HCT116 (cell line): ENCODE measurements around the gene ALK. TPM values are rescaled to one million over a fixed set of nuclear protein-coding genes. Genes with fewer than 3 reads are reported as not detected.

Source experiments
- ATAC-seq: fragments of 200-7000 bp; cut with Tn5 transposase; 2 replicates; pipeline ENCODE4 v1.9.1; 2020; ENCODE audit warnings: mild to moderate bottlenecking, moderate library complexity
- BruUV-seq: library from RNA; stranded (reverse); fragments of 400-500 nt; replicated peaks from 2 replicates; lab custom pipeline; 2021; lab: Mats Ljungman, UMichigan
- CTCF ChIA-PET: fragments of 300-600 bp; sonication (Branson Sonifier 250); formaldehyde crosslinking; loops from one replicate; lab custom pipeline; 2021; ENCODE audit warnings: antibody characterized with exemption; lab: Charles Lee
- POLR2A ChIA-PET: fragments of 300-600, 350-600 bp; sonication (Branson Sonifier 250); formaldehyde crosslinking; loops from one replicate; lab custom pipeline; 2021; ENCODE audit warnings: antibody characterized with exemption; lab: Charles Lee
- RAD21 ChIA-PET, 2 experiments: fragments of 300-600 bp; sonication (Branson Sonifier 250); formaldehyde crosslinking; loops; one replicate each; lab custom pipeline; 2023; ENCODE audit warnings: low total read pairs in 2 of 2; ENCODE audit not compliant: uncharacterized antibody in 2 of 2, unreplicated experiment in 2 of 2, low non-redundant PET in 1 of 2; lab: Charles Lee
- DNase-seq: peaks from one replicate; pipeline ENCODE4 v3.0.0-alpha.2; 2010; ENCODE audit warnings: low read depth, low spot score
- H2AFZ ChIP-seq: fragments of 200-600 bp; shearing (Covaris generic), sonication (generic); 2 replicates; pipeline ENCODE4 v1.6.1; 2017; ENCODE audit warnings: low read depth, mixed run types, mixed read lengths, antibody characterized with exemption, low read length; ENCODE audit not compliant: poor library complexity, severe bottlenecking
- H3K27ac ChIP-seq: 2 replicates; pipeline ENCODE4 v1.5.1; 2012; ENCODE audit warnings: low read depth, low read length
- H3K27me3 ChIP-seq: fragments of 200-600 bp; sonication (generic); 2 replicates; pipeline ENCODE4 v1.6.1; 2016; ENCODE audit warnings: mixed run types, low read length, mixed read lengths; ENCODE audit not compliant: insufficient read depth
- H3K36me3 ChIP-seq, 2 experiments: fragments of 200-500 bp in 1 of 2; fragments of 200-600 bp in 1 of 2; sonication (Bioruptor generic) in 1 of 2; sonication (generic) in 1 of 2; 2 replicates each; pipeline versions ENCODE4 v1.5.1 to v1.6.1; 2014 to 2016; ENCODE audit warnings: low read length in 2 of 2, inconsistent platforms in 1 of 2, mixed read lengths in 1 of 2, mixed run types in 1 of 2; ENCODE audit not compliant: insufficient read depth in 2 of 2, control insufficient read depth in 1 of 2
- H3K4me1 ChIP-seq, 2 experiments: fragments of 200-600 bp in 1 of 2; sonication (generic) in 1 of 2; 2 replicates each; pipeline versions ENCODE4 v1.5.1 to v1.6.1; 2012 to 2017; ENCODE audit warnings: low read length in 2 of 2, inconsistent platforms in 1 of 2, mild to moderate bottlenecking in 1 of 2, mixed read lengths in 1 of 2, mixed run types in 1 of 2, moderate library complexity in 1 of 2; ENCODE audit not compliant: insufficient read depth in 2 of 2, control insufficient read depth in 1 of 2
- H3K4me2 ChIP-seq: fragments of 200-600 bp; sonication (generic); 2 replicates; pipeline ENCODE4 v1.6.1; 2017; ENCODE audit warnings: mixed run types, low read length, mixed read lengths
- H3K4me3 ChIP-seq, 2 experiments: fragments of 200-600 bp in 1 of 2; sonication (generic) in 1 of 2; replicated peaks in 1 of 2; 2 replicates each; pipeline ENCODE4 v1.5.1; 2011 to 2016; ENCODE audit warnings: low read length in 2 of 2, control low read depth in 1 of 2, low read depth in 1 of 2, mild to moderate bottlenecking in 1 of 2, mixed read lengths in 1 of 2, mixed run types in 1 of 2
- H3K79me2 ChIP-seq: fragments of 200-600 bp; sonication (generic); 2 replicates; pipeline ENCODE4 v1.6.1; 2017; ENCODE audit warnings: mild to moderate bottlenecking, mixed run types, low read length, moderate library complexity, mixed read lengths; ENCODE audit not compliant: insufficient read depth
- H3K9ac ChIP-seq: fragments of 200-600 bp; sonication (generic); 2 replicates; pipeline ENCODE4 v1.6.1; 2016; ENCODE audit warnings: low read length, mixed read lengths
- H3K9me2 ChIP-seq: fragments of 200-600 bp; sonication (generic), shearing (Covaris generic); 2 replicates; pipeline ENCODE4 v1.6.1; 2017; ENCODE audit warnings: mixed run types, mild to moderate bottlenecking, moderate library complexity; ENCODE audit not compliant: insufficient read depth
- H3K9me3 ChIP-seq, 2 experiments: fragments of 200-500 bp in 1 of 2; fragments of 200-600 bp in 1 of 2; sonication (Bioruptor generic) in 1 of 2; sonication (generic) in 1 of 2; 2 replicates each; pipeline ENCODE4 v1.6.1; 2014 to 2017; ENCODE audit warnings: low read length in 2 of 2, mixed read lengths in 2 of 2, inconsistent platforms in 1 of 2, low read depth in 1 of 2, mild to moderate bottlenecking in 1 of 2, mixed run types in 1 of 2, moderate library complexity in 1 of 2; ENCODE audit not compliant: control insufficient read depth in 1 of 2, insufficient read depth in 1 of 2
- H4K20me1 ChIP-seq: fragments of 200-600 bp; sonication (generic), shearing (Covaris generic); 2 replicates; pipeline ENCODE4 v1.6.1; 2017; ENCODE audit warnings: mixed run types, mild to moderate bottlenecking, moderate library complexity; ENCODE audit not compliant: insufficient read depth
- CBX3 ChIP-seq: IDR thresholded peaks from 2 replicates; pipeline ENCODE4 v1.6.1; 2012; ENCODE audit warnings: low read depth
- CEBPB ChIP-seq: IDR thresholded peaks from 2 replicates; pipeline ENCODE4 v1.6.1; 2012; ENCODE audit warnings: low read depth
- EGR1 ChIP-seq: IDR thresholded peaks from 2 replicates; pipeline ENCODE4 v1.6.1; 2012; ENCODE audit warnings: low read depth
- ELF1 ChIP-seq: IDR thresholded peaks from 2 replicates; pipeline ENCODE4 v1.6.1; 2012; ENCODE audit warnings: low read depth, borderline replicate concordance
- EZH2 ChIP-seq: fragments of 200-600 bp; sonication (generic); IDR thresholded peaks from 2 replicates; pipeline ENCODE4 v1.6.1; 2017; ENCODE audit warnings: antibody characterized with exemption, mixed run types
- EZH2phosphoT487 ChIP-seq: fragments of 200-600 bp; IDR thresholded peaks from 2 replicates; pipeline ENCODE4 v1.6.1; 2018; ENCODE audit warnings: antibody characterized with exemption, borderline replicate concordance
- FOSL1 ChIP-seq: IDR thresholded peaks from 2 replicates; pipeline ENCODE4 v1.6.1; 2012; ENCODE audit warnings: low read depth
- POLR2A ChIP-seq: IDR thresholded peaks from 2 replicates; pipeline ENCODE4 v1.7.0; 2011; ENCODE audit warnings: borderline replicate concordance; ENCODE audit not compliant: insufficient read depth, insufficient read length; ENCODE audit errors: extremely low read depth
- POLR2AphosphoS5 ChIP-seq: IDR thresholded peaks from 2 replicates; pipeline ENCODE4 v1.6.1; 2011; ENCODE audit warnings: mild to moderate bottlenecking, low read depth, low read length, moderate library complexity
- RAD21 ChIP-seq: IDR thresholded peaks from 2 replicates; pipeline ENCODE4 v1.6.1; 2012; ENCODE audit warnings: low read depth, mild to moderate bottlenecking
- SIN3A ChIP-seq: IDR thresholded peaks from 2 replicates; pipeline ENCODE4 v1.6.1; 2012; ENCODE audit warnings: low read depth
- TCF7L2 ChIP-seq: IDR thresholded peaks from 2 replicates; pipeline ENCODE4 v1.7.0; 2011; ENCODE audit warnings: borderline replicate concordance, inconsistent platforms; ENCODE audit not compliant: insufficient read depth, insufficient read length; ENCODE audit errors: extremely low read depth
- ZFX ChIP-seq: fragments of 450-650 bp; IDR thresholded peaks from 2 replicates; pipeline ENCODE4 v1.6.1; 2017
- intact Hi-C: fragments of 100-400 bp; cut with micrococcal nuclease; formaldehyde crosslinking; loops from 2 replicates; pipeline ENCODE4 v1.10.0; 2022
- total RNA-seq: library from RNA; stranded (reverse); gene quantifications from one replicate; pipeline ENCODE4 v1.2.1, GENCODE V29; 2021; ENCODE audit not compliant: unreplicated experiment
- TF ChIP-seq, protein P1 (sequence below): IDR thresholded peaks from 2 replicates; pipeline ENCODE4 v1.6.1; 2011; ENCODE audit warnings: mild to moderate bottlenecking, low read length, moderate library complexity; ENCODE audit not compliant: insufficient replicate concordance; ENCODE audit errors: extremely low read depth

ALK gene
- total RNA-seq, 1 experiment from 2014 or later, result not detected

- H3K9ac ChIP-seq, result no peak overlapping the region
- POLR2A ChIA-PET, result no interaction called here
- H3K27ac ChIP-seq, result no peak overlapping the region
- peaks cover 0 to 2% of the 10 kb centered on the region in 2 experiments; a peak in 1 of 4 replicates for H3K9me3 ChIP-seq
- RAD21 ChIA-PET, result no interaction called here
- no peak for TF ChIP-seq CBX3
- BruUV-seq, result no TSS peak
- no peak for DNase-seq
- no peak for ATAC-seq
- no peaks in the 10 kb centered on the region for H3K4me1 ChIP-seq
- H3K4me3 ChIP-seq, result no peak overlapping the region
- H3K4me2 ChIP-seq, result no peak overlapping the region
- no peaks in the 10 kb centered on the region for H3K27me3 ChIP-seq
- no peak overlapping the region for H2AFZ ChIP-seq
- intact Hi-C loops, result no loop called here
- H3K36me3 ChIP-seq, result peaks cover 0 to 4% of the 10 kb centered on the region in 2 experiments; a peak in 1 of 4 replicates
- CTCF ChIA-PET, result no interaction called here
- no peaks in the 10 kb centered on the region for H4K20me1 ChIP-seq
- no peaks in the 10 kb centered on the region for H3K9me2 ChIP-seq
- 0 out of 2 replicates have a peak, but pooled peaks cover 3% of the 10 kb centered on the region for H3K79me2 ChIP-seq
Measured at GRCh38 chr2:29182334-29182733, 739.1 kb downstream of the ALK start.

- Histone ChIP-seq H3K9ac (no peak overlapping the region), H3K36me3 (peaks cover 0 to 6% of the 10 kb centered on the region in 2 experiments; a peak in 1 of 4 replicates), H3K9me2 (no peaks in the 10 kb centered on the region), H3K27me3 (no peaks in the 10 kb centered on the region), H3K4me2 (no peak overlapping the region), H3K79me2 (0 out of 2 replicates have a peak, but pooled peaks cover 3% of the 10 kb centered on the region), H3K9me3 (no peaks in the 10 kb centered on the region), H3K4me3 (no peak overlapping the region), H4K20me1 (no peaks in the 10 kb centered on the region), H2AFZ (no peak overlapping the region), H3K27ac (no peak overlapping the region), H3K4me1 (no peaks in the 10 kb centered on the region)
- ChIA-PET POLR2A (no interaction called here), RAD21 (no interaction called here), CTCF (no interaction called here)
- ATAC-seq, result no peak
- no TSS peak for BruUV-seq
- no peak for TF ChIP-seq FOSL1
- intact Hi-C loops, result no loop called here
- no peak for DNase-seq
Measured at GRCh38 chr2:29175338-29175737, 746.0 kb downstream of the ALK start.

GRCh38 chr2:29174937-29175336 lies 746.4 kb downstream of the ALK start:
- DNase-seq (no peak), ATAC-seq (no peak)
- no peaks in the 10 kb centered on the region for H3K27me3 ChIP-seq
- no peak overlapping the region for H3K27ac ChIP-seq
- H3K4me1 ChIP-seq, result no peaks in the 10 kb centered on the region
- no peaks in the 10 kb centered on the region for H4K20me1 ChIP-seq
- CTCF ChIA-PET, result no interaction called here
- POLR2A ChIA-PET, result no interaction called here
- H3K36me3 ChIP-seq, result peaks cover 0 to 6% of the 10 kb centered on the region in 2 experiments; a peak in 1 of 4 replicates
- no peak overlapping the region for H3K4me3 ChIP-seq
- H3K9me2 ChIP-seq, result no peaks in the 10 kb centered on the region
- RAD21 ChIA-PET, result no interaction called here
- H3K4me2 ChIP-seq, result no peak overlapping the region
- no TSS peak for BruUV-seq
- no peaks in the 10 kb centered on the region for H3K79me2 ChIP-seq
- H2AFZ ChIP-seq, result no peak overlapping the region
- no peaks in the 10 kb centered on the region for H3K9me3 ChIP-seq
- intact Hi-C loops, result no loop called here
- no peak overlapping the region for H3K9ac ChIP-seq
- no peak for TF ChIP-seq SIN3A
- no peak for TF ChIP-seq TCF7L2
- no peak for TF ChIP-seq POLR2AphosphoS5
- no peak for TF ChIP-seq CEBPB
- TF ChIP-seq ZFX, result no peak
- TF ChIP-seq, protein P1, sequence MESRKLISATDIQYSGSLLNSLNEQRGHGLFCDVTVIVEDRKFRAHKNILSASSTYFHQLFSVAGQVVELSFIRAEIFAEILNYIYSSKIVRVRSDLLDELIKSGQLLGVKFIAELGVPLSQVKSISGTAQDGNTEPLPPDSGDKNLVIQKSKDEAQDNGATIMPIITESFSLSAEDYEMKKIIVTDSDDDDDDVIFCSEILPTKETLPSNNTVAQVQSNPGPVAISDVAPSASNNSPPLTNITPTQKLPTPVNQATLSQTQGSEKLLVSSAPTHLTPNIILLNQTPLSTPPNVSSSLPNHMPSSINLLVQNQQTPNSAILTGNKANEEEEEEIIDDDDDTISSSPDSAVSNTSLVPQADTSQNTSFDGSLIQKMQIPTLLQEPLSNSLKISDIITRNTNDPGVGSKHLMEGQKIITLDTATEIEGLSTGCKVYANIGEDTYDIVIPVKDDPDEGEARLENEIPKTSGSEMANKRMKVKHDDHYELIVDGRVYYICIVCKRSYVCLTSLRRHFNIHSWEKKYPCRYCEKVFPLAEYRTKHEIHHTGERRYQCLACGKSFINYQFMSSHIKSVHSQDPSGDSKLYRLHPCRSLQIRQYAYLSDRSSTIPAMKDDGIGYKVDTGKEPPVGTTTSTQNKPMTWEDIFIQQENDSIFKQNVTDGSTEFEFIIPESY, result no peak
- no peak for TF ChIP-seq RAD21
- TF ChIP-seq ELF1, result no peak
- no peak for TF ChIP-seq CBX3
- TF ChIP-seq EZH2, result no peak
- no peak for TF ChIP-seq EGR1
- no peak for TF ChIP-seq POLR2A
- no peak for TF ChIP-seq EZH2phosphoT487
